ENCODE results near the gene PIAS4. TPM values are rescaled to one million over a fixed set of nuclear protein-coding genes. Genes with fewer than 3 reads are reported as not detected.
A peak's percentile ranks its signal among the peaks of the same experiment; 100 is the strongest.

Gene PIAS4
- total and polyA plus RNA-seq, 5 donors = 9.6 to 13.1 (median 12.3) TPM

DNA sequence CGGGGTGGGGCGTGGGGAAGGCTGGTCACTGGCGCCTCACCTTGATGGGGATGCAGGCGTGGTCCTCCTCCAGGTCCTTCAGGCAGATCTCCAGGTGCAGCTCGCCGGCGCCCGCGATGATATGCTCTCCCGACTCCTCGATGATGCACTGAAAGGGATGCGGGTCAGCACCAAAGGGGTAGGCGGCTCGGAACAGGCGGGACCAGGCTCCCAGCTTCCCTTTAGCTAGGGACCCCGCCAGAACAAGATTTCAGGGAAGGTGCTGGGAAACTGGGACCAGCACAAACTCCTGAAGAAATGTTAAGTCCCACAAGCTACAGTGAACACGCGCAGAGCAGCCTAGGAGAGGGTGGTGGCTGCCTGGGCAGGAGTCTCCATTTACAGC is 28.3 kb upstream of the PIAS4 start:
- Histone ChIP-seq H3K27me3 (ENCODE audit: control insufficient read depth, insufficient read depth) (no peaks in the 10 kb centered on the region), H3K9me3 (ENCODE audit: control insufficient read depth, low read length) (no peaks in the 10 kb centered on the region), H3K4me1 (ENCODE audit: control insufficient read depth, insufficient read depth, low read length) (no peaks in the 10 kb centered on the region), H3K4me3 (ENCODE audit: low read length) (no peak overlapping the region), H3K27ac (ENCODE audit: low read length) (no peak overlapping the region)
- ATAC-seq (no peak), DNase-seq (peak in 1 of 3 donors; percentile 48)
- 93% methylated on average over 18 of the region's 18 CpGs for WGBS
- intact Hi-C loops (cut with DNase I) = no loop called here

DNA sequence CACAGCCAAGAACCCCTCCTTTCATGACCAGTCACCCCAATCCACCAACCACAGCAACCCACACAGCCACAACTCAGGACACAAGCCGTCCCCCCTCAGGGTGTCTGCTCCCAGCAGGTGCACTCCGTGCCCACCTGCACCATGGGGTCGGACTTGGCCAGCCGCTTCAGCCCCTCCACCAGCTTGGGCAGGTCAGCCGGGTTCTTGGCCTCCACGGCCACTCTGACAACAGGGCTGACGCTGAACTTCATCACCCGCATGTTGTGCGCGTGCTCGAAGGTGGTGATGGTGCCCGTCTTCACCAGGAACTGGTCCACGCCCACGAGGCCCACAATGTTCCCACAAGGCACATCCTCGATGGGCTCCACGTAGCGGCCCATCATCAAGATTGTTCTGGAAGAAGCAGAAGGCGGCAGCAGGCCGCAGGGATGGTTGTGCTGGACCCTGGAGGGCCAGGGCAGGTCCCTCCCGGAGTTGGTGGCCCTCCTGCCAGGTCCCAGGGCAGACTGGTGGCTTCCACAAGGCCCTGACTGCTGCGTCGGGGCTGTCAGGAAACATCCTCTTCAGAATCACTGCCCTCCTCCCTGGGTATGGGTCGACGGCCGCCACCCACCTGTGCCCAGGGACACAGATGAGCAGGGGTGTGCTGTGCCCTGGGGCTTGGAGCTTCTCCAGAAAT is 27.7 kb upstream of the PIAS4 start:
- Histone ChIP-seq H3K4me3 (ENCODE audit: low read length) (no peak overlapping the region), H3K9me3 (ENCODE audit: control insufficient read depth, low read length) (no peaks in the 10 kb centered on the region), H3K4me1 (ENCODE audit: control insufficient read depth, insufficient read depth, low read length) (no peaks in the 10 kb centered on the region), H3K27ac (ENCODE audit: low read length) (no peak overlapping the region), H3K27me3 (ENCODE audit: control insufficient read depth, insufficient read depth) (no peaks in the 10 kb centered on the region)
- ATAC-seq (no peak), DNase-seq (peak in 1 of 3 donors; percentile 53)
- WGBS = 89% methylated on average over 25 of the region's 25 CpGs
- intact Hi-C loops (cut with DNase I) = loop anchor here in 2 of 4 donors (10.0 kb wide), 2 partner anchors 145 to 205 kb away; partner anchors contain the start of genes ANKRD24 (in 1 of the 2), MAP2K2 (in 1 of the 2) and SIRT6 (in 1 of the 2)

DNA sequence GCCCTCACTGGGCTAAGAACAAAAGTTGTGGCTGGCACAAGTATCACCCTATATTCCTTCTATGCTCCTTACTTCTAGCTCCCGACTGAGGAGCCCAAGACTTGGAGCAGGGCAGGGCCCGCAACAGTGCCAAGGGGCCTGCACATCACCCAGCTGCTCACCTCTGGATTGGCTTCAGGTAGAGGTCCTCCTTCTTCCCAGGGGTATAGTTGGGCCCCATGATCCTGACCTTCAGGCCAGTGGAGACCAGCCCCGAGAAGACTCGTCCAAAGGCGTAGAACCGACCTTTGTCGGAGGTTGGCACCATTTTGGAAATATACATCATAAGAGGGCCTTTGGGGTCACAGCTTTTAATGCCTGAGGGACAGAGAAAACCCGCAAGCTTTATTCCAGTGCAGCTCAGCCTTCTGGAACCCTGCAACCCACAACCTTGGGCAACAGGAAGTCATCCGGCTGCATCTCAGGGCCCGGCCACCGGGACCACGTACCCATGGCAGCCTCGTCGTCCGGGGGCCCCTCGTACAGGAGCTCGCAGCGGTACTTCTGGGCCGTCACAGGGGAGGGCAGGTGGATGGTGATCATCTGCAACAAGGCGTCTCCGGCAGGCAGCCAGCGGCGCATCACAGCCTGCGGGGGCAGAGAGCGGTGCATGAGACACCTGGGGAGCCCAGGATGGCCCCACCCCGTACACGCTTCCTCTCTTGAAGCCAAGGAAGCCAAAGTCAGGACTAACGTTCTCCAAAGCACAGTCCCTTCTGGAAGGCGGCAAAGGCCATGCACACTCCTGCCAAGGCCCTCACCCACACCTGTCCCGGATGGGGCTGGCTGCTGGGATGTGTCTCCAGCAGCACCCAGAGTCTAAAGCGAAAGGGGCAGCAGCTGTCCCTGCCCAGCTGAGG is 26.9 kb upstream of the PIAS4 start:
- no peaks in the 10 kb centered on the region for H3K4me1 ChIP-seq (ENCODE audit: control insufficient read depth, insufficient read depth, low read length)

DNA sequence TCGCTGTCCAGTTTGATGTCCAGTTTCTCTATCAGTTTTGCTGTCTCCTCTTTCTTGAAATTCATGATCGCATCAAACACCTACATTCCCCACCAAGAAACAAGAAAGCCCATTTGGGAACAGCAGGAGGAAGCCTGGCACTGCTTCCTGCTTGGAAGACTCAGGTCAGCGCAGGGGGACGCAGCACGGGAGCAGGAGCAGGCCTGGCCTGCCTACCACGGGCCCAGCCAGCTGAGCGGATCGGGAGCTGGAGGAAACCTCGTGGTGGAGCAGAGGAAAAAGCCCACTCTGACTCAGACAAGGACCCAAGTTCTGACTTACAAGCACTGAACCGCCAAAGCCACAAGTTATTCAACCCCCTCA is 26.2 kb upstream of the PIAS4 start:
- Histone ChIP-seq H3K9me3 (ENCODE audit: control insufficient read depth, low read length) (no peaks in the 10 kb centered on the region), H3K4me3 (ENCODE audit: low read length) (no peak overlapping the region), H3K27ac (ENCODE audit: low read length) (no peak overlapping the region), H3K4me1 (ENCODE audit: control insufficient read depth, insufficient read depth, low read length) (no peaks in the 10 kb centered on the region), H3K27me3 (ENCODE audit: control insufficient read depth, insufficient read depth) (no peaks in the 10 kb centered on the region)
- intact Hi-C loops (cut with DNase I) = loop anchor here in 2 of 4 donors (10.0 kb wide), 2 partner anchors 143 to 203 kb away; partner anchors contain the start of genes ANKRD24 (in 1 of the 2), MAP2K2 (in 1 of the 2) and SIRT6 (in 1 of the 2)
- ATAC-seq = no peak
- DNase-seq = no peak
- 87% methylated on average over 10 of the region's 10 CpGs for WGBS

More for the DNA sequence above, 26.9 kb upstream of the PIAS4 start:
- H3K4me3 ChIP-seq (ENCODE audit: low read length) = no peak overlapping the region
- WGBS = 84% methylated on average over 31 of the region's 31 CpGs
- DNase-seq (peak in 2 of 3 donors; percentile 18 to 67), ATAC-seq (no peak)
- no peaks in the 10 kb centered on the region for H3K27me3 ChIP-seq (ENCODE audit: control insufficient read depth, insufficient read depth)
- H3K9me3 ChIP-seq (ENCODE audit: control insufficient read depth, low read length) = no peaks in the 10 kb centered on the region
- H3K27ac ChIP-seq (ENCODE audit: low read length) = no peak overlapping the region
- intact Hi-C loops (cut with DNase I) = loop anchor here in 2 of 4 donors (10.0 kb wide), 2 partner anchors 144 to 204 kb away; partner anchors contain the start of genes ANKRD24 (in 1 of the 2), MAP2K2 (in 1 of the 2) and SIRT6 (in 1 of the 2)

DNA sequence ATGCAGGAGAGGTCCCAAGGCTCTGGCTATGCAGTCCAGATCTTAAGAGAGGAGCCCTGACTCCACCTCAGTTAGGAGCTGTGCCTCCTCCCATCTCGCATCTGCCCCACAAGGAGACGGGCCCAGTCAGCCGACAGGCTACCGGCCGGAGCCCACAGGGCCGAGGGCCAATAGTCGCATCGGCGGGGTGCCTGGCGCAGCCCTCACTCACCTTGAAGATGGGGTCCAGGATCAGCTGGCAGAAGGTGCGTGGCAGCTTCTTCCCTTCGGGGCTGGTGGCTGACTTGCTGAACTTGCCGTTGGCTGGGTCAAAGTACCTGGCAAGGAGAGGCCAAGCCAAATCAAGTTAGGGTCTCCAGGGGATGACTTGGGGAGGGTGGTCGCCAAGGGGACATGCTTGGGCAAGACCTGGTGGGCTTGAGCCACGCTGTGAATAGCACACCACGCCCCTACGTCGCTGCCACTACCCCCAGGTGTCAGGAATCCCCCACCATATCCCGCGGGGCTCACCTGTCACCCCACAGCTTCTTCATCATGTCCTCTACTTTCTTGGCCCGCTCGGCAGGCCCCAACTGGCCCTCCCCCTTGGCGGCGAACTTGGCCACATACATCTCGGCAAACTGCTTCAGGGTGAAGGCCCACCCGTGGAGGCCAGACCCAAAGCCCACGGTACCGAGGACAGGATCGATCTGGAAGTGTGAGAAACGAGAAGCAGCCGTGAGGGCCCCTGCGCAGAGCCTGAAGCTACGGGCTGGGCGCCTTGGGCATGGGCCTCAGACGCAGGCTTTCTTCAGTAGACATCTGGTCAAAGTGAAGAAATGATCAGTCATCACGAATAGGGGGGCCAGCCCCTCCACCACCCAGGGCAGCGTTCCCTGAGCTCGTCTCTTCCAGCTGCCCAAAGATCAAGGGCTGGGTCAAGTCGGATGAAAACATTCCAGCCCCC is 25.5 kb upstream of the PIAS4 start:
- no peak overlapping the region for H3K4me3 ChIP-seq (ENCODE audit: low read length)
- DNase-seq = peak in 2 of 3 donors; percentile 57 to 63
- H3K27me3 ChIP-seq (ENCODE audit: control insufficient read depth, insufficient read depth) = no peaks in the 10 kb centered on the region
- no peak overlapping the region for H3K27ac ChIP-seq (ENCODE audit: low read length)
- H3K4me1 ChIP-seq (ENCODE audit: control insufficient read depth, insufficient read depth, low read length) = no peaks in the 10 kb centered on the region
- no peaks in the 10 kb centered on the region for H3K9me3 ChIP-seq (ENCODE audit: control insufficient read depth, low read length)
- intact Hi-C loops (cut with DNase I) = loop anchor here in 2 of 4 donors (10.0 kb wide), 2 partner anchors 143 to 203 kb away; partner anchors contain the start of genes ANKRD24 (in 1 of the 2), MAP2K2 (in 1 of the 2) and SIRT6 (in 1 of the 2)
- 86% methylated on average over 39 of the region's 39 CpGs for WGBS
- ATAC-seq = no peak

DNA sequence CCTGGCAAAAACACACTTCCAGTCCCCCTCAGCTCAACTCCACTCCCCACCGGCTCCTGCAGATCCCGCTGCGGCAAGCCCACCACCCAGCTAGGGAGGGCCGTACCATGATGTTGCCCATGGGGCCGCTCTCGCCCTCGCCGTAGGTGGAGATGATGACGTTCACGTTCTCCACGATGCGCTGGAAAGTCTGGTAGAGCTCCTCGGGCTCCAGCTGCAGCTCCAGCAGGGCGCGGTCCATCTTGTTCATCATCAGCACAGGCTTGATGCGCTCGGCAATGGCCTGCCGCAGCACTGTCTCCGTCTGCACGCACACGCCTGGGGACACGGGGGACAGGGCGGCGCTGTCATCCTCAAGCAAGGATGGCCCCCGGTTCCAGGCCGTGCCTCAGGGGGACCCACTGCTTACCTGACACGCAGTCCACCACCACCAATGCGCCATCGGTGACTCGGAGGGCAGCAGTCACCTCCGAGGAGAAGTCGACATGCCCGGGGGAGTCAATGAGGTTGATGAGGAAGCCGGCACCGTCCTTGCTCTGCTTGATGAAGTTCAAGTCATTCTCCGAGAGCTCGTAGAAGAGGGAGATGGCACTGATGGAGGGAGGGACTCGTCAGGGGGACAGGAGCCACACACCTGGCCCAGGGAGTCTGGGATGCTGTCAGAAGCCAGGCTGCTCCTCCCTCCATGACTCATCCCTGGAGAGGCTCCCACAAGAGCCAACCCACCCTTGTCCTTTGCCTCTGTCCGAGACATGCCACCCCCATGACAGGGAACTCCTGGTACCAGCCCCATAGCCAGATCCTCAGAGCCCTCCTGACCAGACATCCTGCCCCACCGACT is 24.6 kb upstream of the PIAS4 start:
- ATAC-seq = peak in 1 of 2 donors; percentile 4
- WGBS = 82% methylated on average over 40 of the region's 40 CpGs
- Histone ChIP-seq H3K9me3 (ENCODE audit: control insufficient read depth, low read length) (no peaks in the 10 kb centered on the region), H3K4me1 (ENCODE audit: control insufficient read depth, insufficient read depth, low read length) (no peaks in the 10 kb centered on the region), H3K27ac (ENCODE audit: low read length) (peak overlapping the region; percentile 32), H3K27me3 (ENCODE audit: control insufficient read depth, insufficient read depth) (no peaks in the 10 kb centered on the region), H3K4me3 (ENCODE audit: low read length) (no peak overlapping the region)
- DNase-seq = peak in 2 of 3 donors; percentile 58 to 71
- intact Hi-C loops (cut with DNase I) = loop anchor here in 2 of 4 donors (10.0 kb wide), 2 partner anchors 142 to 202 kb away; partner anchors contain the start of genes ANKRD24 (in 1 of the 2), MAP2K2 (in 1 of the 2) and SIRT6 (in 1 of the 2)

DNA sequence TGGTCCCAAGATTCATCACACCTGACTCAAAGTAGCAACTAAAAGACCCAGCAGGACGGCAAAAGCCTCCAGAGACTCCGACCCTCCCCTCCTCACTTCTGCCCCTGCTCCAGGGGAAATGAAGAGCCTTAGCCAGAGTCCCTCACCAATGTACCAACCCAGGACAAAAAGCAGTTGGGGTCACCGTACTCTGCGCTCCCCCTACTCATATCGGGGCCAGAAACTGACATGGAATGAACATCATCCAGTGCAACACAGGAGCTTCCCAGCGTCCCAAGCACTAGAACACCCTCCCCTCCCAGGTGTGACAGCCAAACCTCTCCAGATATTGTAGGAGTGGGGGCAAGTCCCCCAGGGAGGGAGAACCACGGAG is 24.0 kb upstream of the PIAS4 start:
- DNase-seq = no peak
- no peak overlapping the region for H3K4me3 ChIP-seq (ENCODE audit: low read length)
- H3K9me3 ChIP-seq (ENCODE audit: control insufficient read depth, low read length) = no peaks in the 10 kb centered on the region
- no peak for ATAC-seq
- WGBS = 61% methylated on average over 7 of the region's 7 CpGs
- no peaks in the 10 kb centered on the region for H3K4me1 ChIP-seq (ENCODE audit: control insufficient read depth, insufficient read depth, low read length)
- peak overlapping the region; percentile 32 for H3K27ac ChIP-seq (ENCODE audit: low read length)
- no peaks in the 10 kb centered on the region for H3K27me3 ChIP-seq (ENCODE audit: control insufficient read depth, insufficient read depth)
- intact Hi-C loops (cut with DNase I) = loop anchor here in 2 of 4 donors (10.0 kb wide), 2 partner anchors 141 to 201 kb away; partner anchors contain the start of genes ANKRD24 (in 1 of the 2), MAP2K2 (in 1 of the 2) and SIRT6 (in 1 of the 2)

DNA sequence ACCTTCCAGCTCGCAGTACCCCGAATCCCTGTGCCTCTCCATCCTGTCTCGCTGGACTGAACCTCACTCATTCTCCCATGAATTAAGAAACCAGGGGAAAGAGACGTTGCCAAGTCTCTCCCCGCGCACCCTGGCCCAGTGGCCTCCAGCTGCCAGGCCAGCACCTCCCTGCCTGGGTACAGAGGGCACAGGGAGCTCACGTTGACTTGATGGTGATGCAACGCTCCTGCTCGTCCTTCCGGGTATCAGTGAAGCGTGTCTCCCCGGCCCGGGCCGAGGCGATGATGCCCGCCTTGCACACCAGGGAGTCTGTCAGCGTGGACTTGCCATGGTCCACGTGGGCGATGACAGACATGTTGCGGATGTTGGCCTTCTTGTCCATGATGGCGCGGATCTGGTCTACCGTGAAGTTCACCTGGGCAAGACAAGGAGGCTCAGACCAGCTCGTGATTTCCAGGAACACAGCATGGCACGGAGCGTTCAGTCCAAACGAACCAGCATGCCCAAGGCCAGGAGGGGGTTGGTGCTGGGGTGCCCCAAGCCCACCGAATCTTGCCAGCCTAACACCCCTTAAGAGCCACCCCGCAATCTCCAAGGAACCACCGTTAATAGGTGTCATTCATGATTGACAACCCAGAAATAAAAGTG is 23.5 kb upstream of the PIAS4 start:
- H3K27ac ChIP-seq (ENCODE audit: low read length) = peak overlapping the region; percentile 86
- no peaks in the 10 kb centered on the region for H3K4me1 ChIP-seq (ENCODE audit: control insufficient read depth, insufficient read depth, low read length)
- ATAC-seq (peak in 1 of 2 donors; percentile 1), DNase-seq (peak; percentile 46 to 75 (median 65))
- intact Hi-C loops (cut with DNase I) = loop anchor here in 2 of 4 donors (10.0 kb wide), 2 partner anchors 141 to 201 kb away; partner anchors contain the start of genes ANKRD24 (in 1 of the 2), MAP2K2 (in 1 of the 2) and SIRT6 (in 1 of the 2)
- no peaks in the 10 kb centered on the region for H3K27me3 ChIP-seq (ENCODE audit: control insufficient read depth, insufficient read depth)
- H3K4me3 ChIP-seq (ENCODE audit: low read length) = peak overlapping the region; percentile 77
- WGBS = 16% methylated on average over 30 of the region's 30 CpGs
- H3K9me3 ChIP-seq (ENCODE audit: control insufficient read depth, low read length) = no peaks in the 10 kb centered on the region

DNA sequence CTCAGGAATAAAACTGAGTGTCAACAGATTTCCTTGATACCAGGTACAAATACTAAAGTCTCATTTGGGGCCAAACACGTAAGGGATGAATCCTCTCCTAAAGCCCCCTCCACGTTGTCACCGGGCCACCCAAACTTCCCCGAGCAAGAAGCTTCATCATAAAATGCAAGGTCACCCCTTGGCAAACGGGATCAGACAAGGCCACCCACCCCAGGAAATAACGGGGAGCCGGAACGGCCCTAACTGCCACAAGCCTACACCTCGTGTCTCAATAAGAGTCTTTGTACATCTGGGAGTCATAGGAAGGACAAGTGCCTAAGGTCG is 23.0 kb upstream of the PIAS4 start:
- ATAC-seq (peak in 1 of 2 donors; percentile 4), DNase-seq (no peak)
- intact Hi-C loops (cut with DNase I) = loop anchor here in 2 of 4 donors (10.0 kb wide), 2 partner anchors 140 to 200 kb away; partner anchors contain the start of genes ANKRD24 (in 1 of the 2), MAP2K2 (in 1 of the 2) and SIRT6 (in 1 of the 2)
- peak overlapping the region; percentile 77 for H3K4me3 ChIP-seq (ENCODE audit: low read length)
- H3K27me3 ChIP-seq (ENCODE audit: control insufficient read depth, insufficient read depth) = no peaks in the 10 kb centered on the region
- WGBS = 0% methylated on average over 10 of the region's 10 CpGs
- no peaks in the 10 kb centered on the region for H3K9me3 ChIP-seq (ENCODE audit: control insufficient read depth, low read length)
- peak overlapping the region; percentile 86 for H3K27ac ChIP-seq (ENCODE audit: low read length)
- no peaks in the 10 kb centered on the region for H3K4me1 ChIP-seq (ENCODE audit: control insufficient read depth, insufficient read depth, low read length)

Data from right cardiac atrium (tissue), 5 donors.